Ishikawa (cell line): Measurements from ENCODE around the gene ORC1.

Experiments used
- CEBPB ChIP-seq: IDR thresholded peaks from 2 replicates; pipeline ENCODE4 v1.6.1; 2012
- CREB1 ChIP-seq: IDR thresholded peaks from 2 replicates; pipeline ENCODE4 v1.6.1; 2012; ENCODE audit warnings: low read depth
- EGR1 ChIP-seq: IDR thresholded peaks from 2 replicates; pipeline ENCODE4 v1.6.1; 2012
- EP300 ChIP-seq: IDR thresholded peaks from 2 replicates; pipeline ENCODE4 v1.6.1; 2012; ENCODE audit warnings: borderline replicate concordance
- FOXM1 ChIP-seq: IDR thresholded peaks from 2 replicates; pipeline ENCODE4 v1.6.1; 2012; ENCODE audit warnings: low read depth, borderline replicate concordance
- MAX ChIP-seq: IDR thresholded peaks from 2 replicates; pipeline ENCODE4 v1.6.1; 2012
- NFIC ChIP-seq: IDR thresholded peaks from 2 replicates; pipeline ENCODE4 v1.6.1; 2012
- RAD21 ChIP-seq: IDR thresholded peaks from 2 replicates; pipeline ENCODE4 v1.6.1; 2012; ENCODE audit warnings: low read depth
- TAF1 ChIP-seq: IDR thresholded peaks from 2 replicates; pipeline ENCODE4 v1.6.1; 2012; ENCODE audit warnings: low read depth, mild to moderate bottlenecking
- TCF12 ChIP-seq: IDR thresholded peaks from 2 replicates; pipeline ENCODE4 v1.6.1; 2012; ENCODE audit warnings: low read depth
- TEAD4 ChIP-seq: IDR thresholded peaks from 2 replicates; pipeline ENCODE4 v1.6.1; 2012
- YY1 ChIP-seq: IDR thresholded peaks from 2 replicates; pipeline ENCODE4 v1.6.1; 2012; ENCODE audit warnings: low read depth
- ZBTB7A ChIP-seq: IDR thresholded peaks from 2 replicates; pipeline ENCODE4 v1.6.1; 2012; ENCODE audit warnings: low read depth
- TF ChIP-seq, protein P1 (sequence below): IDR thresholded peaks from 2 replicates; pipeline ENCODE4 v1.6.1; 2012; ENCODE audit warnings: low read depth, mild to moderate bottlenecking

DNA sequence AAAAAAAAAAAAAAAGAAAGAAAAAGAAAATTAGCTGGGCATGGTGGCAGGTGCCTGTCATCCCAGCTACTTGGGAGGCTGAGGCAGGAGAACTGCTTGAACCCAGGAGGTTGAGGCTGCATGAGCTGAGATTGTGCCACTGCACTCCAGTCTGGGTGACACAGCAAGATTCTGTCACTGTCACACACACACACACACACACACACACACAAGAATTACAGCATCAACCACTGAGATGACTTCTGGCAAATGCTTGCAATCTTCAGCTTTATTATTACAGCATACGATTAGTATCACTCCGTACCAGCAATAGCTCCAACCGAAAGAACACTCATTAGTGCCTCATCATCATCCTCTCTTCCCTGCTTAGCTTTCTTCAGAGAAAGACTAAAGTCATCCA, 4.6 kb downstream of the ORC1 start:
- no peak for TF ChIP-seq TAF1
- no peak for TF ChIP-seq NFIC
- no peak for TF ChIP-seq YY1
- TF ChIP-seq CEBPB = no peak
- TF ChIP-seq, protein P1, sequence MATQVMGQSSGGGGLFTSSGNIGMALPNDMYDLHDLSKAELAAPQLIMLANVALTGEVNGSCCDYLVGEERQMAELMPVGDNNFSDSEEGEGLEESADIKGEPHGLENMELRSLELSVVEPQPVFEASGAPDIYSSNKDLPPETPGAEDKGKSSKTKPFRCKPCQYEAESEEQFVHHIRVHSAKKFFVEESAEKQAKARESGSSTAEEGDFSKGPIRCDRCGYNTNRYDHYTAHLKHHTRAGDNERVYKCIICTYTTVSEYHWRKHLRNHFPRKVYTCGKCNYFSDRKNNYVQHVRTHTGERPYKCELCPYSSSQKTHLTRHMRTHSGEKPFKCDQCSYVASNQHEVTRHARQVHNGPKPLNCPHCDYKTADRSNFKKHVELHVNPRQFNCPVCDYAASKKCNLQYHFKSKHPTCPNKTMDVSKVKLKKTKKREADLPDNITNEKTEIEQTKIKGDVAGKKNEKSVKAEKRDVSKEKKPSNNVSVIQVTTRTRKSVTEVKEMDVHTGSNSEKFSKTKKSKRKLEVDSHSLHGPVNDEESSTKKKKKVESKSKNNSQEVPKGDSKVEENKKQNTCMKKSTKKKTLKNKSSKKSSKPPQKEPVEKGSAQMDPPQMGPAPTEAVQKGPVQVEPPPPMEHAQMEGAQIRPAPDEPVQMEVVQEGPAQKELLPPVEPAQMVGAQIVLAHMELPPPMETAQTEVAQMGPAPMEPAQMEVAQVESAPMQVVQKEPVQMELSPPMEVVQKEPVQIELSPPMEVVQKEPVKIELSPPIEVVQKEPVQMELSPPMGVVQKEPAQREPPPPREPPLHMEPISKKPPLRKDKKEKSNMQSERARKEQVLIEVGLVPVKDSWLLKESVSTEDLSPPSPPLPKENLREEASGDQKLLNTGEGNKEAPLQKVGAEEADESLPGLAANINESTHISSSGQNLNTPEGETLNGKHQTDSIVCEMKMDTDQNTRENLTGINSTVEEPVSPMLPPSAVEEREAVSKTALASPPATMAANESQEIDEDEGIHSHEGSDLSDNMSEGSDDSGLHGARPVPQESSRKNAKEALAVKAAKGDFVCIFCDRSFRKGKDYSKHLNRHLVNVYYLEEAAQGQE = no peak
- TF ChIP-seq EP300 = no peak
- no peak for TF ChIP-seq RAD21
- TF ChIP-seq EGR1 = no peak
- no peak for TF ChIP-seq FOXM1
- TF ChIP-seq MAX = no peak
- no peak for TF ChIP-seq CREB1
- no peak for TF ChIP-seq TCF12
- TF ChIP-seq TEAD4 = no peak
- no peak for TF ChIP-seq ZBTB7A
